Astrocyte (in vitro differentiated cells and primary cell): ENCODE data around the gene IMMP2L.

Experiments used
- EZH2 ChIP-seq: IDR thresholded peaks from 2 replicates; pipeline ENCODE4 v1.6.1; 2012; ENCODE audit warnings: mild to moderate bottlenecking, low read length, inconsistent platforms; ENCODE audit not compliant: insufficient read depth
- TF ChIP-seq, protein P1 (sequence below): IDR thresholded peaks from 2 replicates; pipeline ENCODE4 v1.5.1; 2011; ENCODE audit warnings: low read depth, mild to moderate bottlenecking, inconsistent platforms, low read length, moderate library complexity; ENCODE audit not compliant: insufficient read depth

- TF ChIP-seq, protein P1, sequence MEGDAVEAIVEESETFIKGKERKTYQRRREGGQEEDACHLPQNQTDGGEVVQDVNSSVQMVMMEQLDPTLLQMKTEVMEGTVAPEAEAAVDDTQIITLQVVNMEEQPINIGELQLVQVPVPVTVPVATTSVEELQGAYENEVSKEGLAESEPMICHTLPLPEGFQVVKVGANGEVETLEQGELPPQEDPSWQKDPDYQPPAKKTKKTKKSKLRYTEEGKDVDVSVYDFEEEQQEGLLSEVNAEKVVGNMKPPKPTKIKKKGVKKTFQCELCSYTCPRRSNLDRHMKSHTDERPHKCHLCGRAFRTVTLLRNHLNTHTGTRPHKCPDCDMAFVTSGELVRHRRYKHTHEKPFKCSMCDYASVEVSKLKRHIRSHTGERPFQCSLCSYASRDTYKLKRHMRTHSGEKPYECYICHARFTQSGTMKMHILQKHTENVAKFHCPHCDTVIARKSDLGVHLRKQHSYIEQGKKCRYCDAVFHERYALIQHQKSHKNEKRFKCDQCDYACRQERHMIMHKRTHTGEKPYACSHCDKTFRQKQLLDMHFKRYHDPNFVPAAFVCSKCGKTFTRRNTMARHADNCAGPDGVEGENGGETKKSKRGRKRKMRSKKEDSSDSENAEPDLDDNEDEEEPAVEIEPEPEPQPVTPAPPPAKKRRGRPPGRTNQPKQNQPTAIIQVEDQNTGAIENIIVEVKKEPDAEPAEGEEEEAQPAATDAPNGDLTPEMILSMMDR: no peak
- TF ChIP-seq EZH2: no peak
These were observed 783.0 kb downstream of the IMMP2L start for GRCh38 chr7:110779339-110779738.
